Measurements from ENCODE around the gene PDE1A.

Gene PDE1A

DNA sequence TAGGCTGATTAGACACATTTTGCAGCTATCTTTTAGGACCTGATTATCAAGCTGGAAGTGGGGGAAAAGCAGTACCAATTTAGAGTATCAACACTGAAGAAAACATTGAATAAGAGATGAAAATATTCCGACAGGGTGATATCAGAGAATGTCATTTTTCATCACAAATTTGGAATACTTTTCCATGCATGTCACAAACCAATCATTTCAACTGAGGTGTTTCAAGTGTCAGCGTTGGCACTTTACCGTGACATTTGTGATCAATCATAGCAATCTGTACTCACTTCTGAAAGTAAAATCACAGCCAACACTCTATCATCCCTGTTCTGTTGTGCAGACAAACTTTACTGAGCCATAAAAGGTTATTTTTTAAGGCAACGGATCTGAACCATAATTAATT lies 75.4 kb downstream of the PDE1A start:
- Histone ChIP-seq H3K27ac (ENCODE audit: extremely low read depth, low read depth, low read length) (no peak overlapping the region), H3K4me1 (ENCODE audit: control insufficient read depth, insufficient read depth, low read length) (no peaks in the 10 kb centered on the region), H3K4me3 (ENCODE audit: low read depth, low read length) (no peak overlapping the region), H3K9me3 (ENCODE audit: control insufficient read depth, insufficient read depth, low read depth, low read length) (no peaks in the 10 kb centered on the region), H3K36me3 (ENCODE audit: control insufficient read depth in 2 of 2, insufficient read depth in 1 of 2, low read length in 2 of 2) (no peaks in the 10 kb centered on the region)
- TF ChIP-seq FEZF1 (tag by site-specific recombination; IDR thresholded peaks at IDR 0.05): no peak
- no peak for TF ChIP-seq SALL2 (tag by site-specific recombination; IDR thresholded peaks at IDR 0.05; ENCODE audit: borderline replicate concordance)
- no peak for TF ChIP-seq ZNF660 (tag by site-specific recombination; IDR thresholded peaks at IDR 0.05)
- TF ChIP-seq ZNF600 (tag by site-specific recombination; IDR thresholded peaks at IDR 0.05): no peak
- TF ChIP-seq ZBTB20 (tag by site-specific recombination; IDR thresholded peaks at IDR 0.05): no peak
- ChIA-PET CTCF (no interaction called here), POLR2A (no interaction called here)

GRCh38 chr2:182349268-182349667 lies 77.6 kb downstream of the PDE1A start:
- H3K27ac ChIP-seq (ENCODE audit: extremely low read depth, low read depth, low read length): no peak overlapping the region
- POLR2A ChIA-PET: no interaction called here
- H3K4me1 ChIP-seq (ENCODE audit: control insufficient read depth, insufficient read depth, low read length): no peaks in the 10 kb centered on the region
- no peaks in the 10 kb centered on the region for H3K9me3 ChIP-seq (ENCODE audit: control insufficient read depth, insufficient read depth, low read depth, low read length)
- CTCF ChIA-PET: interaction anchor here (0.6 kb wide), 1 partner anchor 9 kb away, joined by 3 read pairs; no protein-coding TSS in a partner anchor
- H3K4me3 ChIP-seq (ENCODE audit: low read depth, low read length): no peak overlapping the region
- H3K36me3 ChIP-seq (ENCODE audit: control insufficient read depth in 2 of 2, insufficient read depth in 1 of 2, low read length in 2 of 2): no peaks in the 10 kb centered on the region
- no peak for TF ChIP-seq GFI1B (tag by site-specific recombination; IDR thresholded peaks at IDR 0.05)
- TF ChIP-seq ZNF48 (tag by site-specific recombination; IDR thresholded peaks at IDR 0.05): no peak
- no peak for TF ChIP-seq CTCF (tag by site-specific recombination; IDR thresholded peaks at IDR 0.05)
- no peak for TF ChIP-seq MEIS1 (CRISPR knock-in tag; IDR thresholded peaks at IDR 0.05; ENCODE audit: borderline replicate concordance)
- TF ChIP-seq SETDB1 (IDR thresholded peaks at IDR 0.05; ENCODE audit: insufficient read length, low read length): no peak
- TF ChIP-seq ZSCAN30 (tag by site-specific recombination; IDR thresholded peaks at IDR 0.05): no peak
- TF ChIP-seq ZBTB7A (tag by site-specific recombination; IDR thresholded peaks at IDR 0.05; ENCODE audit: low read depth): no peak
- TF ChIP-seq ZNF521 (tag by site-specific recombination; IDR thresholded peaks at IDR 0.05): no peak
- TF ChIP-seq SCRT1 (tag by site-specific recombination; IDR thresholded peaks at IDR 0.05; ENCODE audit: borderline replicate concordance): no peak
- TF ChIP-seq ZNF510 (tag by site-specific recombination; IDR thresholded peaks at IDR 0.05; ENCODE audit: insufficient replicate concordance): no peak
- TF ChIP-seq ZNF639 (tag by site-specific recombination; IDR thresholded peaks at IDR 0.05): no peak
- no peak for TF ChIP-seq AEBP2 (tag by site-specific recombination; IDR thresholded peaks at IDR 0.05; ENCODE audit: borderline replicate concordance)
- TF ChIP-seq ZNF596 (tag by site-specific recombination; IDR thresholded peaks at IDR 0.05): no peak
- no peak for TF ChIP-seq PRDM1 (tag by site-specific recombination; IDR thresholded peaks at IDR 0.05)
- TF ChIP-seq ZNF549 (tag by site-specific recombination; IDR thresholded peaks at IDR 0.05): no peak
- TF ChIP-seq PRDM6 (tag by site-specific recombination; IDR thresholded peaks at IDR 0.05): 0 out of 2 replicates have a peak, but pooled peaks have one; percentile 26
- TF ChIP-seq BCL6B (tag by site-specific recombination; IDR thresholded peaks at IDR 0.05): peak; percentile 85
- TF ChIP-seq ZBTB20 (tag by site-specific recombination; IDR thresholded peaks at IDR 0.05): no peak
- TF ChIP-seq, protein P1, sequence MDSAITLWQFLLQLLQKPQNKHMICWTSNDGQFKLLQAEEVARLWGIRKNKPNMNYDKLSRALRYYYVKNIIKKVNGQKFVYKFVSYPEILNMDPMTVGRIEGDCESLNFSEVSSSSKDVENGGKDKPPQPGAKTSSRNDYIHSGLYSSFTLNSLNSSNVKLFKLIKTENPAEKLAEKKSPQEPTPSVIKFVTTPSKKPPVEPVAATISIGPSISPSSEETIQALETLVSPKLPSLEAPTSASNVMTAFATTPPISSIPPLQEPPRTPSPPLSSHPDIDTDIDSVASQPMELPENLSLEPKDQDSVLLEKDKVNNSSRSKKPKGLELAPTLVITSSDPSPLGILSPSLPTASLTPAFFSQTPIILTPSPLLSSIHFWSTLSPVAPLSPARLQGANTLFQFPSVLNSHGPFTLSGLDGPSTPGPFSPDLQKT (IDR thresholded peaks at IDR 0.05; ENCODE audit: borderline replicate concordance, low read depth, low read length): no peak
- no peak for TF ChIP-seq SP7 (tag by site-specific recombination; IDR thresholded peaks at IDR 0.05)
- 0 out of 2 replicates have a peak, but pooled peaks have one; percentile 21 for TF ChIP-seq ZNF843 (tag by site-specific recombination; IDR thresholded peaks at IDR 0.05)
- TF ChIP-seq KLF8 (tag by site-specific recombination; IDR thresholded peaks at IDR 0.05): 0 out of 2 replicates have a peak, but pooled peaks have one; percentile 16
- no peak for TF ChIP-seq GLI2 (tag by site-specific recombination; IDR thresholded peaks at IDR 0.05; ENCODE audit: borderline replicate concordance, low read depth)
